COLO829 (cell line): Measurements from ENCODE around the gene VIM.

Experiments used
- DNase-seq: peaks from one replicate; pipeline ENCODE4 v3.0.0; 2012; ENCODE audit warnings: low spot score

VIM gene

GRCh38 chr10:17228091-17229015, at the start of gene VIM:
VIM (plus strand) TSS chr10:17228241; CDS start chr10:17229423, 1,182 bp downstream.
- peak; percentile 60 for DNase-seq

GRCh38 chr10:17179002-17179401, 49.0 kb upstream of the VIM start:
- DNase-seq: no peak

- no peak for DNase-seq
Observed at GRCh38 chr10:17181110-17181509, 46.9 kb upstream of the VIM start.

- no peak for DNase-seq
Observed at GRCh38 chr10:17181751-17182150, 46.3 kb upstream of the VIM start.

GRCh38 chr10:17183110-17183509, 44.9 kb upstream of the VIM start:
- no peak for DNase-seq

- no peak for DNase-seq
Observed at GRCh38 chr10:17185873-17186272, 42.2 kb upstream of the VIM start.

GRCh38 chr10:17188644-17189172, 39.3 kb upstream of the VIM start:
- no peak for DNase-seq

GRCh38 chr10:17190602-17191001, 37.4 kb upstream of the VIM start:
- no peak for DNase-seq

GRCh38 chr10:17195083-17195482, 33.0 kb upstream of the VIM start:
- no peak for DNase-seq

- DNase-seq: no peak
Observed at GRCh38 chr10:17196045-17196444, 32.0 kb upstream of the VIM start.

- no peak for DNase-seq
Observed at GRCh38 chr10:17196573-17196972, 31.5 kb upstream of the VIM start.

- DNase-seq: no peak
Observed at GRCh38 chr10:17199351-17199804, 28.7 kb upstream of the VIM start.

- DNase-seq: no peak
Observed at GRCh38 chr10:17200001-17200911, 27.8 kb upstream of the VIM start.

- DNase-seq: peak; percentile 77
Observed at GRCh38 chr10:17200912-17201793, 26.9 kb upstream of the VIM start, which contains the start of gene TRDMT1. TRDMT1 (minus strand) TSS chr10:17201672; CDS start chr10:17201634, 38 bp downstream.

- no peak for DNase-seq
Observed at GRCh38 chr10:17201794-17202116, 26.3 kb upstream of the VIM start.

- DNase-seq: no peak
Observed at GRCh38 chr10:17202506-17202905, 25.5 kb upstream of the VIM start.

- no peak for DNase-seq
Observed at GRCh38 chr10:17202999-17203398, 25.0 kb upstream of the VIM start.

- no peak for DNase-seq
Observed at GRCh38 chr10:17203416-17203815, 24.6 kb upstream of the VIM start.

- DNase-seq: peak; percentile 44
Observed at GRCh38 chr10:17206210-17206709, 21.8 kb upstream of the VIM start.

- no peak for DNase-seq
Observed at GRCh38 chr10:17208476-17208875, 19.6 kb upstream of the VIM start.

- no peak for DNase-seq
Observed at GRCh38 chr10:17209302-17209701, 18.7 kb upstream of the VIM start.
